GM21515 (cell line): ENCODE data around the gene FAM193A.
"Not testable (repeated sequence)": the region's sequence is repeated elsewhere in the genome, so short reads cannot be mapped to it uniquely, and the experiment has no call there.

Experiments used
- ATAC-seq: cut with Tn5 transposase; IDR thresholded peaks from one replicate; pipeline ENCODE4 v1.9.1; 2021; ENCODE audit not compliant: unreplicated experiment

Gene FAM193A

GRCh38 chr4:2515830-2516550 is 20.5 kb upstream of the FAM193A start:
- no peak for ATAC-seq

DNA sequence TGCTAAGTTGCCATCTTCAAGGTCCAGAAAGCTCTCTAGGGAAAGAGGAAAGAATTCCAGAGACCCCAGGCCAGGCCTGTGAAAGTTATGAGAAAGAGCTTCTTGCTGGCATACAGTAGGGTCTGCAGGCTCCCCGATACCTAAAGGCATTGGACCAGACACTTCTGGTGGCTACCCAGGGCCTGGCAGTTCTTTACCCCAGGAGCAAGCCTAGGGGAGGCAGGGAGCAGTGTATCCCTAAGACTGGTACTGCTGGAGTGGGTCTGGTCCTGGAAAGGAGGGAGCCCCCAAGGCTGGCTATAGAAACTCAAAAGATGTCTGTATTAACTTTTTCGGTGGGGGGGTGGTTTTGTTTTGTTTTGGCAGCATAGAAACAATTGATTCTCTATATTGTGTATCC is 19.8 kb upstream of the FAM193A start:
- no peak for ATAC-seq

DNA sequence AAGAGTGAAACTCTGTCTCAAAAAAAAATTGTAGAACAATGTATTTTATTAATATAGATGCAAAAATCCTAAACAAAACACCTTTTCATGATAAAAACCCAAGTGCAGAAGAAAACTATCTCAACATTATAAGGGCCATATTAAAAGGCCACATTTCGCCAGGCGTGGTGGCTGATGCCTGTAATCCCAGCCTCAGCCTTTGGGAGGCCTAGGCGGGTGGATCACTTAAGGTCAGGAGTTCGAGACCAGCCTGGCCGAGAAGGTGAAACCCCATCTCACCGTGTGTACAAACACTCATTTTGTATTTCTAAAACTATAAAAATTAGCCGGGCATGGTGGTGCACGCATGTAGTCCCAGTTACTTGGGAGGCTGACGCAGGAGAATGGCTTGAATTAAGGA is 9.9 kb upstream of the FAM193A start:
- no peak for ATAC-seq

- no peak for ATAC-seq
Measured at GRCh38 chr4:2534904-2535375, 1.5 kb upstream of the FAM193A start.

DNA sequence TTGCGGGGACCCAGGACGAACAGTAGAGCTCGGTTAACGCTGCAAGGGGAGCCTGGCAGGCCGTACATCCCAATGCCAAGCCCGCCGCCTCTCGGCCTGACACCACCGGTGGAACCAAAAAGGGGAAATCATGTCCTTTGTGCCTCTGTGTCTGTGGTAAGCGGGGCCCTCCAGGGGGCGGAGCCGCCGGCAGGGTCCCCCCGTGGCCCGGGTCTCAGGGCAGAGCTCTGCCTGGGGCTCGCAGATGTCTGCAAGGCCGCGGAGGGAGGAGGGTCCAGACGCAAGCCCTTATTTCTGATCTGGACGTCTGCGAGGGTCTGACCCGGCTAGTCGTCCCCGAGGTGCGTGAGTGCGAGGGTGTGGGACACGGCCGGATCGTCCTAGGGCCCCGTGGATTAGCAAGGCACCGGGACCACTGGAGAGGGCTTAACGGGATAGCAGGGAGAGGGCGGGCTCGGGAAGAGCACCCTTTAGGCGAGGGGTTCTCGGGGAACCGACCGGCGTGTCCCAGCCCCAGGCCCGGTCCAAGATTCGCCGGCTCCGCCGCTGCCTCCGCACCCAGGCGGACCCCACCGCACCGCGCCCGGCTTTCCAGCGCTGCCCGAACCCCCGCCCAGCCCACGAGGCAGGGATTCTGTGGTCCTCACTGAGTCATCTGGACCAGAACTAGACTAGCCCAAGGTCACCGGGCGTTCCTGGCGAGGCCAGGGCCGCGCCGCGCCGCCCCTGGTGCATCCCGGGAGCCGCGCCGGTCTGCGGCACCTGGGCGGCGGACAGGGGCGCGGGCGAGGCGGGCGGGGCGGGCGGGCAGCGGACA is 863 bp upstream of the FAM193A start:
- ATAC-seq = peak; percentile 9

- peak; percentile 19 for ATAC-seq
Measured at GRCh38 chr4:2537011-2537830, 774 bp downstream of the FAM193A start.

DNA sequence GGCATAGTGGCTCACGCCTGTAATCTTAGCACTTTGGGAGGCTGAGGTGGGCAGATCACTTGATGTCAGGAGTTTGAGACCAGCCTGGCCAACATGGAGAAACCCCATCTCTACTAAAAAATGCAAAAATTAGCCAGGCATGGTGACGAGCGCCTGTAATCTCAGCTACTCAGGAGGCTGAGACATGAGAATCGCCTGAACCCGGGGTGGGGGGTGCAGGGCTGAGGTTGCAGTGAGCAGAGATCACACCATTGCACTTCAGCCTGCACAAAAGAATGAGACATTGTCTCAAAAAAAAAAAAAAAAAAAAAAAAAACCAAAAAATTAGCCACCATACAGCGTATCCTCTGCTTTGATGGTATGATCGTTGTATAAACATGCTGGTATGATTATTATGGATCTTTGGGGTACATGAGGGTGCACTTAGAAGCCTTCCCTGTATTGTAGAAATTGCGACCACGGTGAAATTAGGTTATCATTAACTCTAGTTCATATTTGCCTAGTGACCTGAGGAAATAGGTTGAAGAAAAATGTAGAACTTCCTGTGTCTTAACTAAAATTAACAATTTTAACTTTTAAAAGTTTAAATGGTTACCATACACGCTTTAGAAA is 7.2 kb downstream of the FAM193A start:
- not testable (repeated sequence) for ATAC-seq

DNA sequence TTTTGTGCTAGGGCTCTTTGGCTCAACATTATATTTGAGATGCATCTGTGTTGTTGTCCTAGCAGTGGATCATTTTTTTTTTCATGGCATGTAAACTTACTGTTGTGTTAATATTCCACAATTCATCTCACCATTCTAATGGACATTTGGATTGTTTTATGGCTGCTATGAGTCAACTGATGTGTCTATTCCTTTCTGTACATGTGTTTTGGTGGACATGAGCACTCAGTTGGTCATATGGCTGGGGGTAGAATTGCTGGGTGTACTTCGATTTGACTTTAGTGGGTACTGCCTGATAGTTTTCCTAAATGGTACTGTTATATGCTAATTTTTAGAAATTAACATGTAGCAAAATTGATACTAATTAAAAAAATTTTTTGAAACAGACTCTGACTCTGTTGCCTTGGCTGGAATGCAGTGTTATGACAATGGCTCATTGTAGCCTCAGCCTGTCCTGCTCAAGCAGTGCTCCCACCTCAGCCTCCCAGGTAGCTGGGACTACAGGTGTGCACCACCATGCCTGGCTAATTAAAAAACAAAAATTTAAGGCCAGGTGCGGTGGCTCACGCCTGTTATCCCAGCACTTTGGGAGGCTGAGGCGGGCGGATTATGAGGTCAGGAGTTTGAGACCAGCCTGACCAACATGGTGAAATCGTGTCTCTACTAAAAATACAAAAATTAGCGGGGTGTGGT is 9.0 kb downstream of the FAM193A start:
- no peak for ATAC-seq

GRCh38 chr4:2546286-2546823 is 9.9 kb downstream of the FAM193A start:
- ATAC-seq = no peak

DNA sequence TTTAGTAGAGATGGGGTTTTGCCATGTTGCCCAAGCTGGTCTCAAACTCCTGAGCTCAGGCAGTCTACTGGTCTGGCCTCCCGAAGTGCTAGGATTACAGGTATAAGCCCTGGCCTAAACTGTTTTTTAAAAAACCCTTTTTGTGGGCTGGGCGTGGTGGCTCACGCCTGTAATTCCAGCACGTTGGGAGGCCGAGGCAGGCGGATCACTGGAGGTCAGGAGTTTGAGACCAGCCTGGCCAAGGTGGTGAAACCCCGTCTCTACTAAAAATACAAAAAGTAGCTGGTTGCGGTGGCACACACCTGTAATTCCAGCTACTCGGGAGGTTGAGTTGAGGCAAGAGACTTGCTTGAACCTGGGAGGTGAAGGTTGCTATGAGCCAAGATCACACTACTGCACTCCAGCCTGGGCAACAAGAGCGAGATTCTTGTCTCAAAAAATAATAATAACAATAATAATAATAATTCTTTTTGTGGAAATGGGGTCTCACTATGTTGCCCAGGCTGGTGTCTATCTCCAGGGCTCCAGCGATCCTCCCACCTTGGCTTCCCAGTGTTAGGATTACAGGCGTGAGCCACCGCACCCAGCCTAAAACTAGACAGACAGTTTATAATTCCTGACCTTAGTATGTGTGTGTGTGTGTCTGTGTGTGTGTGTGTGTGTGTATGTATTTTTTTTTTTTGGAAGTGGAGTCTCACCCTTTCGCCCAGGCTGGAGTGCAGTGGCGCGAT is 10.7 kb downstream of the FAM193A start:
- ATAC-seq = not testable (repeated sequence)

DNA sequence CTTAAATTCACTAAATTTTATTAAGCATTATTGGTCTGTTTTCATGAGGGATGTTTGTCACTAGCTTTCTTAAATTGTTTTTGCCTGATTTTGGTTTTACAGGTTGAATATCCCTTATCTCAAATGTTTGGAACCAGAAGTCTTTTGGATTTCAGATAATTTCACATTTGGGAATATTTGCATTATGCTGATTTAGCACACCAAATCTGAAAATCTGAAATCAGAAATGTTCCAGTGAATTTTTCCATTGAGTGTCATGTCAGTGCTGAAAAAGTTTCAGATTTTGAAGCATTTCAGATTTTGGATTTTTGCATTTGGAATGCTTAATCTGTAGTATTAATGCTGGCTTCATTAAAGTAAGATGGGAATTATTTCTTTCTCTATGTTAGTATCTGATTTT is 14.7 kb downstream of the FAM193A start:
- no peak for ATAC-seq

- no peak for ATAC-seq
Measured at GRCh38 chr4:2552806-2553205, 16.4 kb downstream of the FAM193A start.

GRCh38 chr4:2558301-2558700 is 21.9 kb downstream of the FAM193A start:
- no peak for ATAC-seq

DNA sequence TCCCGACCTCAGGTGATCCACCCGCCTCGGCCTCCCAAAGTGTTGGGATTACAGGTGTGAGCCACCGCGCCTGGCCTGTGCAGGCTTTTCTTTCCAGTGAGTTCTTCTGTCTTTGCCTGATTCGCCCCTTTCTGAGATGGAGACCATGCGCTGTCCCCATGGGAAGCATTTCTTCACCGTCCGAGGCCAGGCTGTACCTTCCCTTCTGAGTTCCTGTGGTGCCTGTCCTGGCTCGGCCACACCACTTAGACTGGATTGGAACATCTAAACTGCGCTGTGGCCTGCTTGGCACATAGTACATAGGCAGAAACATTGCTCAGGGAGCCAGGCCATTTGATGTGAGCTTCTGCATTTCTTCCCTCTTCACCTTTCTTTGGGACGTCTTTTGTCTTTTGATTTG is 23.7 kb downstream of the FAM193A start:
- ATAC-seq = no peak

DNA sequence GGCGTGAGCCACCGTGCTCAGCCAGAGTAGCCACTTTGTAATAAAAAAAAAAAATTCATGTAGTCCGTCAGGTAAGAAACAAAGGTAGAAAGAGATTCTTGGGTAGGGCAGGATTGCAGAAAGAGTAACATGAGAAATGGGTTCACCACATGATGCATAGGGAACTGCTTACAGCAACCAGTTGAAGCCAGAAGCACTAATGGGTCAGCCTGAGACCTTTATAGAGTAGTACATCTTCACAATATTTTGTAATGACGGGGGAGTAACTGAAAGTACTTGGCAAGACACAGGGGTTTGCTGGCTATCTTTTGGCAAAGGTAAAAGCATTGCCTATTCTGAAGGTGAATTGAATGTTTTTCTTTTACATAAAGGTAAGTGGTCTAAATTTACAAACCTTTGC is 29.1 kb downstream of the FAM193A start:
- no peak for ATAC-seq

GRCh38 chr4:2570036-2570435 is 33.6 kb downstream of the FAM193A start:
- no peak for ATAC-seq

DNA sequence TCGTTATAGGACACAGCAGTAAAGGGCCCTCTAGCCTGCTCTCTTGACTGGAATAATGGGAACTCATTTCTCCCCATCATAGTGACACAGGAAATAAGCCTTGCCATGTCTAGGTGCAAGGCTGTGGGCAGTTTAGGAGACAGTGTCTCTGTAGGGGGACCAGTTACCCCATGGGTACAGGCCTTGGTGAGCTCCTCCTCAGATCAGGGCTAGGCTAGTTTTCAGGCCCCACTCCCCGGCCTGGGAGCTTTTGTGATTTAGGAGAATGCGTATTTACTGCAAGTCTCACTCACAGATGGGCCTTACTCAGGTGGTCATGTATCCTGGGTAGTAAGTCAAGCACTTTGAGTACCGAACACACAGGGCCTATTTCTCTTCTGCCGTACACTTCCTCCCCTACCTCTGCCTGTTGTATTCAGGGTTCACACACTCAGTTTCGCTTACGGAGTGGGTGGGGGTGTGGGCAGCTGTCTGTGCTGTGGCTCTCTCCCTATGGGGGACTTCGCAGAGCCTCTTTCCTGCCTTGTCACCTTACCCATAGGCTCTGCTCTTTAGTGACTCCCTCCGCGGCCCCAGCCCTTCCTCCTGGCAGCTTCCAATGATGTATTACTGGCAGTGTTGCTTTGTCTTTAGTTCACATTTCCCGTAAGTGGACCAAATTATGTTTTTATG is 34.2 kb downstream of the FAM193A start:
- no peak for ATAC-seq

- no peak for ATAC-seq
Measured at GRCh38 chr4:2572076-2572475, 35.6 kb downstream of the FAM193A start.

DNA sequence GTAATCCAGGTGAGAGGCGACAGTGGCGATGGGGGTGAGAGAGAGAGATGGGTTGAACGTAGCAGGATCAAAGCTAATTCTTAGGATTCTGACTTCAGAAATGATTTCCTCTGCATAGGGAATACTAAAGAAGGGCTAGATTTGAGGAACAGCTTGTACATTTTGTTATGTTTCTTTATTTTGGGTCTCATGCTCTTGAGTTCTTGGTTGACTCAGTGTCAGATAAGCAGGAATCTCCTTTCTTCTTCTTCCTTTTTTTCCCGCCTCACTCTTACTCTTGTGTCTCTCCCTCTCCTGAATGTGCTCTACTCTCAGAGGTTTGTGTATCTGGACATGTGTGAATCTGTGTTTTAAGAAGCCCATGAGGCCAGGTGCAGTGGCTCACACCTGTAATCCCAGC is 36.4 kb downstream of the FAM193A start:
- ATAC-seq = no peak
